Measurements from ENCODE around the gene ELK4.

- TF ChIP-seq, protein P1, sequence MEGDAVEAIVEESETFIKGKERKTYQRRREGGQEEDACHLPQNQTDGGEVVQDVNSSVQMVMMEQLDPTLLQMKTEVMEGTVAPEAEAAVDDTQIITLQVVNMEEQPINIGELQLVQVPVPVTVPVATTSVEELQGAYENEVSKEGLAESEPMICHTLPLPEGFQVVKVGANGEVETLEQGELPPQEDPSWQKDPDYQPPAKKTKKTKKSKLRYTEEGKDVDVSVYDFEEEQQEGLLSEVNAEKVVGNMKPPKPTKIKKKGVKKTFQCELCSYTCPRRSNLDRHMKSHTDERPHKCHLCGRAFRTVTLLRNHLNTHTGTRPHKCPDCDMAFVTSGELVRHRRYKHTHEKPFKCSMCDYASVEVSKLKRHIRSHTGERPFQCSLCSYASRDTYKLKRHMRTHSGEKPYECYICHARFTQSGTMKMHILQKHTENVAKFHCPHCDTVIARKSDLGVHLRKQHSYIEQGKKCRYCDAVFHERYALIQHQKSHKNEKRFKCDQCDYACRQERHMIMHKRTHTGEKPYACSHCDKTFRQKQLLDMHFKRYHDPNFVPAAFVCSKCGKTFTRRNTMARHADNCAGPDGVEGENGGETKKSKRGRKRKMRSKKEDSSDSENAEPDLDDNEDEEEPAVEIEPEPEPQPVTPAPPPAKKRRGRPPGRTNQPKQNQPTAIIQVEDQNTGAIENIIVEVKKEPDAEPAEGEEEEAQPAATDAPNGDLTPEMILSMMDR (IDR thresholded peaks at IDR 0.05), result no peak
- TF ChIP-seq POLR2AphosphoS5 (IDR thresholded peaks at IDR 0.05) (no peak), POLR2A (IDR thresholded peaks at IDR 0.05) (no peak)
These were observed 42.0 kb downstream of the ELK4 start for GRCh38 chr1:205589618-205590456.
